ENCODE measurements around the gene PERM1.

PERM1 gene

GRCh38 chr1:928825-929661 is 52.9 kb downstream of the PERM1 start:
- TF ChIP-seq YY1 (IDR thresholded peaks at IDR 0.05; ENCODE audit: low read depth): no peak
- no peak for TF ChIP-seq TAF1 (IDR thresholded peaks at IDR 0.05; ENCODE audit: low read depth)
- TF ChIP-seq FOXM1 (IDR thresholded peaks at IDR 0.05; ENCODE audit: borderline replicate concordance, low read depth): no peak
- TF ChIP-seq REST (IDR thresholded peaks at IDR 0.05; ENCODE audit: low read depth): no peak
- no peak for TF ChIP-seq NFIC (IDR thresholded peaks at IDR 0.05)
- TF ChIP-seq ZBTB7A (IDR thresholded peaks at IDR 0.05; ENCODE audit: low read depth): no peak
- TF ChIP-seq TCF12 (IDR thresholded peaks at IDR 0.05; ENCODE audit: low read depth): no peak
- TF ChIP-seq CREB1 (IDR thresholded peaks at IDR 0.05; ENCODE audit: low read depth): no peak
- TF ChIP-seq MAX (IDR thresholded peaks at IDR 0.05): no peak
- no peak for TF ChIP-seq EP300 (IDR thresholded peaks at IDR 0.05; ENCODE audit: borderline replicate concordance)
- no peak for TF ChIP-seq TEAD4 (IDR thresholded peaks at IDR 0.05)
- no peak for TF ChIP-seq CEBPB (IDR thresholded peaks at IDR 0.05)
- TF ChIP-seq, protein P1, sequence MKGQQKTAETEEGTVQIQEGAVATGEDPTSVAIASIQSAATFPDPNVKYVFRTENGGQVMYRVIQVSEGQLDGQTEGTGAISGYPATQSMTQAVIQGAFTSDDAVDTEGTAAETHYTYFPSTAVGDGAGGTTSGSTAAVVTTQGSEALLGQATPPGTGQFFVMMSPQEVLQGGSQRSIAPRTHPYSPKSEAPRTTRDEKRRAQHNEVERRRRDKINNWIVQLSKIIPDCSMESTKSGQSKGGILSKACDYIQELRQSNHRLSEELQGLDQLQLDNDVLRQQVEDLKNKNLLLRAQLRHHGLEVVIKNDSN (IDR thresholded peaks at IDR 0.05): no peak
- TF ChIP-seq RAD21 (IDR thresholded peaks at IDR 0.05; ENCODE audit: low read depth): no peak
- TF ChIP-seq EGR1 (IDR thresholded peaks at IDR 0.05): no peak

DNA sequence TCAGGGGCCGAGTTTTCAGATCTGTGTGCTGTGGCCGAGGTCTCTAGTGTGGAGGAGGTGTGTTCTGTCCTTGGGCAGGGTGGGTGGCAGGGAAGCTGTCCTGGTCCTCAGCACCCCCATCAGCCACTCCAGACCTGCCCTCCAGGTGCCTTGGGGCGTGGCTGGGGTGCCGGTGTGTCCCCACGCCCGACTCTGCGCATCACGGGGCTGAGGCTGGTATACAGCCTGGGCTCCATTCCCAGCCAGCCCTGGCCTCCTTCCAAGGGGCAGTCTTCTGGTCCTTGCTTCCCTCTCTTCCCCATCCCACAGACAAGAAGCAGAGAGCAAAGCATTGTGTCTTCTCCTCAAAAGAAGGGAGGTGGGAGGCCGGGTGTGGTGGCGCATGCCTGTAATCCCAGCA is 54.1 kb downstream of the PERM1 start:
- TF ChIP-seq TCF12 (IDR thresholded peaks at IDR 0.05; ENCODE audit: low read depth) (no peak), NFIC (IDR thresholded peaks at IDR 0.05) (no peak), TAF1 (IDR thresholded peaks at IDR 0.05; ENCODE audit: low read depth) (no peak), YY1 (IDR thresholded peaks at IDR 0.05; ENCODE audit: low read depth) (no peak), CREB1 (IDR thresholded peaks at IDR 0.05; ENCODE audit: low read depth) (no peak), MAX (IDR thresholded peaks at IDR 0.05) (no peak), TEAD4 (IDR thresholded peaks at IDR 0.05) (no peak), RAD21 (IDR thresholded peaks at IDR 0.05; ENCODE audit: low read depth) (no peak), EP300 (IDR thresholded peaks at IDR 0.05; ENCODE audit: borderline replicate concordance) (no peak), REST (IDR thresholded peaks at IDR 0.05; ENCODE audit: low read depth) (no peak)

DNA sequence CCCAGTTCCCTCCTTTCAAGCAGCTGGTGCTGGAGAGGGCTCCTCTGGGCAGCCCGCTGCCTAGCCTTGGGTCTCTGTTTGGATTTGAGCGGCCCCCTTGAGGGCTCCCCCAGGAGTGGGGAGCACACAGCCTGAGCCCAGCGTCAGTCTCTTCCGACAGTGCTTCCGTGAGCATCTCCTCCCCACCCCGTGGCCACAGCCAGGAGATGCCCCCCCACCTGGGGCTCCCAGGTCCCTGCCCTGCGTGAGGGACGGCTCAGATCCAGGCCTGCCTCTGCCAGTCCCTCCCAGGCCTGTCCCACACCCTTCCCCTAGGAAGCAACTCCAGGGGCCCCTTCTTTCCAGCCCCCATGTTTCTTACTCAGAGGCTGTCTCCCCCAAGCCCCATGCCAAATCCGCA is 54.7 kb downstream of the PERM1 start:
- no peak for TF ChIP-seq TEAD4 (IDR thresholded peaks at IDR 0.05)

GRCh38 chr1:925561-926421 is 56.1 kb downstream of the PERM1 start:
- no peak for TF ChIP-seq YY1 (IDR thresholded peaks at IDR 0.05; ENCODE audit: low read depth)
- no peak for TF ChIP-seq REST (IDR thresholded peaks at IDR 0.05; ENCODE audit: low read depth)
- no peak for TF ChIP-seq ZBTB7A (IDR thresholded peaks at IDR 0.05; ENCODE audit: low read depth)
- TF ChIP-seq EGR1 (IDR thresholded peaks at IDR 0.05): no peak
- TF ChIP-seq CEBPB (IDR thresholded peaks at IDR 0.05): no peak
- no peak for TF ChIP-seq EP300 (IDR thresholded peaks at IDR 0.05; ENCODE audit: borderline replicate concordance)
- no peak for TF ChIP-seq CREB1 (IDR thresholded peaks at IDR 0.05; ENCODE audit: low read depth)
- TF ChIP-seq FOXM1 (IDR thresholded peaks at IDR 0.05; ENCODE audit: borderline replicate concordance, low read depth): no peak
- TF ChIP-seq TAF1 (IDR thresholded peaks at IDR 0.05; ENCODE audit: low read depth): no peak
- TF ChIP-seq TEAD4 (IDR thresholded peaks at IDR 0.05): no peak
- TF ChIP-seq, protein P1 (IDR thresholded peaks at IDR 0.05): no peak
- no peak for TF ChIP-seq MAX (IDR thresholded peaks at IDR 0.05)
- no peak for TF ChIP-seq TCF12 (IDR thresholded peaks at IDR 0.05; ENCODE audit: low read depth)
- TF ChIP-seq RAD21 (IDR thresholded peaks at IDR 0.05; ENCODE audit: low read depth): no peak
- no peak for TF ChIP-seq NFIC (IDR thresholded peaks at IDR 0.05)
